Activated CD4-positive, alpha-beta T cell treated with anti-CD3 and anti-CD28 coated beads, Interleukin-2, amount 50 U/mL, for 24 hours (primary cell): Measurements from ENCODE around the gene RASGRF1.

ENCODE experiments used
- DNase-seq, 2 donors: peaks; one replicate each; pipeline ENCODE4 v3.0.0-alpha.2; 2020; ENCODE audit warnings: low read depth in 1 of 2, low spot score in 1 of 2

Gene RASGRF1

GRCh38 chr15:79101866-79102581, 11.4 kb upstream of the RASGRF1 start:
- DNase-seq = no peak

DNA sequence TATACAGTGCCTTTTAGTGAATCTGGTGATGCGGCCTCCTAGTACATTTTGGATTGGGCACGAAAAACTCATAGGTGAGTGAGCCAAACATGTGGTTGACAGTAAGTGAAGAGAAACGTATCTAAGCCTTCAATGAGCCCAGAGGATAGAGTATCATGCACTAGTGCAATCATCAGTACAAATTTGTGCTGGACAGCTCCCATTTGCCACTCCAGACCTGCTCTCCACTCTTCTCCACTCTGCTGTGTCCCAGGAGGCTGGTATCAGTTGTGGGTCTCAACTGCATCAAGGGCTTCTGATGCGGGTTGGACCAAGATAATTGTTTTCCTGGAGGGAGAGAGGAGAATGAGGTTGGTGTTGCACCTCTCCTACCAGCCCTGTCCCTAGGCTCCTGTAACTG, 9.1 kb upstream of the RASGRF1 start:
- no peak for DNase-seq

GRCh38 chr15:79094611-79095021, 4.0 kb upstream of the RASGRF1 start:
- no peak for DNase-seq

DNA sequence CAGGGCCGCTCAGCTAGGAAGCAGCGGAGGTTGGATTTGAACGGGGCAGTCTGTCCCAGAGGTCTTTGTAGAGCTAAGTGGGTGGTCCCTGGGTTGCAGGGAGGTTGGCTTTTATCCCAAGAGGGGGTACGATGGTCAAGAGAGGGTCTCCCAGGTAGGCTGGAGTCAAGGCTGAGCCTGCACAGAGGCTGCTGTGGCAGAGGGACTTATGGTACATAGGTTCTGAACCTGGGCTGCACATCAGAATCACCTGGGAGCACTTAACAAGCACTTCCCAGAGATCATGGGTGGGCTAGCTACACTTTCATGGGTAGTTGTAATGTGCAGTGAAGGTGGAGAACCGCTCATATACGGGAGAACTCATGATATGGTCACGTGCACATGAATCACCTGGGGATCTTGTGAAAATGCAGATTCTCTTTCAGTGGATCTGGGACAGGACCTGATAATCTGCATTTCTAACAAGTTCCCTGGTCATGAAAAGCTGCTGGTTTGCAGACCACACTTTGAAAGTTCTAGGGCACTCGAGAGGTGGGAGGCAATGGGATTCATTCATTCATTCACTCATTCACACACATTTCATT, 2.9 kb upstream of the RASGRF1 start:
- no peak for DNase-seq

DNA sequence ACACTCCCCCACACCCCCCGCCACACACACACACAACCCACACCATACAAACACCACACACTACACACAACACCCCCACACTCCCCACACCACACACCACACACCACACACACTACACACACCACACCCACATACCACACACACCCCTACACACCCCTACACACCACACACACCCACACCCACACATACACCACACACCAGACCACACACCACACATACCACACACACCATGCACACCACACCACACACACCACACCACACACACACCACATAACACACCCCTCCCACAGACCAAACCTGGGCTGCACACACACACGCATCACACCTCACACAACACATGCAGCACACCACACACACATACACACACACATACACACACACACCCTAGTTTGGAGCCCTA, 1.8 kb upstream of the RASGRF1 start:
- DNase-seq = no peak

DNA sequence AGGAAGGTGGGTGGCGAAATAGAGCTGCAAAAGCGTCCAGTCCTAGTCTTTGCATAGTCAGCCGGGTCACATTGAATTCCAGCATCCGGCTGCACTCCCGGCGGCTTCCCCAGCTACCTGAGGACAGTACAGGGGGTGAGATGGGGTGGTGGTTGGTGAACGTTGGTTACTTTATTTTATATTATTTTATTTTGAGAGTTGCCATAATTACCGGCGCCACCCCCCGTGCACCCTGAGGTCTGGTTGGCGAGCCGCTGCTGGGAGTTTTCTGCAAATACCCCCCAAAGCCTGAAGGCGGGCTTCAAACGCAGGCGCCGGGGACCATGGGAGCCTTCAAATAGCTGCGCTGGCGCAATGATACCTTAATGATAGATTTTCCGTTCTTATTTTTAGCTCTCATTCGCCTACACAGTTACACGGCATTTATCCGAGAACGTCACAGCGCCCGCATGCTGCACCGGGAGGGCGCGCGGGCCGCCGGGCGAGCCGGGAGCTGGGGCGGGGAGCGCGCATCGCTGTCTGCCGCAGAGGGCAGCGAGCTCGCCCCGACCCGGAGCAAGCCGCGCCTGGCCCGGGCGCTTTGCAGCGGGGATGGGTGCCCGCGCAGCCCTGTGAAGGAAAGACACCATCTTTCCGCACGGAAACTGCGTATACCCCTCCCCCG, 756 bp upstream of the RASGRF1 start:
- DNase-seq = peak in 1 of 2 donors; percentile 7

- no peak for DNase-seq
Measured at GRCh38 chr15:79089890-79090486, 592 bp downstream of the RASGRF1 start.

GRCh38 chr15:79089331-79089889, 1.2 kb downstream of the RASGRF1 start:
- DNase-seq = no peak

DNA sequence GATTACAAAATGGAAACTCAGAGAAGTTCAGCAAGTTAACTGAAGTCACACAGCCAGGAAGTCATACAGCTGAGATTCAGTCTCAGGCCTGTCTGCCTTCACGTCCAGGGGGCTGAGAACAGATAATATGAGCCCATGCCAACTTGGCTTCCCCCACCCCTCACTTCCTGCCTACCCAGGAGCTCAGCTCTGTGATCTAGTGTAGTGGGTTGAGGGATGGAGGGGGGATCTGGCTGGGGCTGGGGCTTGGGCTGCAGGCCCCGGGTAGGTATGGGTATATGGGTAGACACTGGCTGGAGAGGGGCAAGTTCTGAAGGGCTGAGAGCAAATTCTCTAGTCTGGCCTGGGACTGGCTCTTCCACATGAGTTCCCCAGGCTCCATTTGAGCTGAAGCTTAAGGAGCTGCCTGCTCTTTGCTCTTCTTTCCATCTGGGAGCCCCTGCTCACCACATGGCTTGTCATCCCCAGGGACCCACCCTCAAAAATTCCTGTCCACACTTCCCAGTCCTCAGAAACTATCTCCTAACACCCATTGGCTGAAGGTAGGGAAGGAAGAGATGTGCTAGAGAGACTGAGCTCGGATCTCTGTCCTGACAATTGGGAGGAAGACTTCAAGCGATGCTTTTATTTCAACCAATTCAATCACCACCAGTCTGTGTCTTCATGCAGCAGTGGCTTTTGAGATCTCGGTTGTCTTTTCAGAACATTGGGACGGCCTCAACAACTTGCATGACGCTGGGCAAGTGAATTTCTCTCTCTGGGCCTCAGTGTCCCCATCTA, 2.0 kb downstream of the RASGRF1 start:
- no peak for DNase-seq

DNA sequence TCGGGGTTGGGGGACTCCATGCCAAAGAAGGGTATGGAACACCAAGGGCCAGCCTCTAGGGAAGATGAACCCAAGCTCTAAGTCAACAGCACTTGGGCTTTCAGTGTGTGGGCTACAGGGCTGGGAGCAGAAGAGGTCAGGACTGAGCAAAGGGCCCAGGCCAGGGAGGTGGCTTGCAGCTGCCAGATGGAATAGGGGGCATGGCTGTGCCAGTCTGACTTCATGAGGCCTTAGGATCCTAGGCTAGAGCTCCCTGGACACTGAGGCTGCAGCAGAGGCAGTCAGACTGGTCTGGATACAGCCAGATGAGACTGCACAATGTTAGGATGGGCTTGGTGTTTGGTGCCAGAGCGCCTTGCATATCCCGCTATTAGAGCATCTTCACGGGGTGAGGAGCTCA, 3.8 kb downstream of the RASGRF1 start:
- no peak for DNase-seq

DNA sequence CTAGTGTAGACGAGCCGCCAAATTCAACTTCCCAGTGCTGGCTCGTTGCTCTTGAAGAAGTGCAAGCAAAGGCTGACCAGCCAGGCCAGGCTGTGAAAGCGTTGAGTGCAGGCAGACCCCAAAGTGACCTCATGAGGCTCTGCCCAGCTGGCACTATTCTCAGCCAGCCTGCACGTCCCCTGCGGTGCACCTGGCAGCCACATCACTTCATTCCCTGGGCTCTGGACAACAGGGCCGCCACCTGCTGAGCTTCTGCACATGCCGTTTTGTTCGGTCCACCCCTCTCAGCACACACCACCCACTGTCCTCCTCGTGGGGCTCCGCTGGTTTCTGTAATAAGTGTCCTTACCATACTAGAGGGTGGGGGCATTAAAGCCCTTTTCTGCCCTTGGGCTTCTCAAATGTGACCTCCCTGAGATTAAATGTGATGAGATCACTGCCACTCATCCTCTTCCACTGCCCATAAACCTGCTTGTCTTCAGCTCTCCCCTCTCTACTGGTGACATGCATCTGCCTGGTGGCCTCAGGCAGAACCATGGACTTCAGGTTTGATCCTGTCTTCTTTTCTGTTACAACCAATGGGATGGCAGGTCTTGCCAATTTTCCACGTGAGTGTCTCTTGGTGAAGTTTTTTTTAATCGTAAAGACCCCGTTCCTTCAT, 6.1 kb downstream of the RASGRF1 start:
- no peak for DNase-seq

GRCh38 chr15:79083154-79083553, 7.4 kb downstream of the RASGRF1 start:
- DNase-seq = no peak

GRCh38 chr15:79082363-79083070, 8.1 kb downstream of the RASGRF1 start:
- no peak for DNase-seq

GRCh38 chr15:79078763-79079410, 11.7 kb downstream of the RASGRF1 start:
- DNase-seq = no peak

DNA sequence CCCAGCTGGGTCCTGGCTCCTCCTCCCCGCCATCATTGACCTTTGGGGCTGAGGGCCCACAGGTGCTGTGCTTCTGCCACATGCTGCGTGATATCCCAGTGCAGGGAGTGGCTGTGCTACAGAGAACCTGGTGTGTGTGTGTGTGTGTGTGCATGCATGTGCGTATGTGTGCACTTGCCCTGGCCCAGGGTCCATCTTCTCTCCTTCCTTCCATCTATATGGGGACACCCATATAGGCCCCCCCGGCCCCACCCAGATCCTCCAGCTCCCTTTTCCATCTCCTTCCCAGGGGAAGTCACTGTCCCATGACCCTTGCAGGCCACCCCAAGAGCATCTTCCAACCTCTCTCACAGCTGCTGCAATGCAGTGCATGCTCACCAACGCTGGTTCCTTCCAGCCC, 12.6 kb downstream of the RASGRF1 start:
- DNase-seq = no peak

DNA sequence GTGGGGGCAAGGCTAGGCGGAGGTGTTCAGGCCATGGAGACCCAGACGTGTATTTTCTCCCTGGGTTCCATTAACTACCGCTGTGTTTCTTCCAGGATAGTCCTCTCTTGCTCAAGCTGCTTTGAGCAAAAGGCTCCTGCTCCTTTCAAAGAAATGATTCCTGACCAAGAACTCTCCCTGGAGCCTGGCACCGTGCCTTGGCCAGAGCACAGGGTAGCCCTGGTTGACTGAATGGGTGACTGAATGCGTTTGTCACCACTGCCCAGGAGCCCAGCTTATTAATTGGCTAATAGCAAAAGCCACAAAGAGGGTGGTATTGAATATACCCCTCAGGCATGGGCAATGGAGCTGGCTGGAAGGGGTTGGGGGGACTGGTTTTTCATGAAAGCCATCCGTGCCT, 13.9 kb downstream of the RASGRF1 start:
- no peak for DNase-seq

- no peak for DNase-seq
Measured at GRCh38 chr15:79075256-79075655, 15.3 kb downstream of the RASGRF1 start.

GRCh38 chr15:79073336-79073735, 17.2 kb downstream of the RASGRF1 start:
- no peak for DNase-seq

- no peak for DNase-seq
Measured at GRCh38 chr15:79071901-79072300, 18.7 kb downstream of the RASGRF1 start.
